HEK293 (cell line): ENCODE data around the gene FGD3.

Source experiments
- CTCF ChIA-PET: fragments of 350-600 bp; formaldehyde crosslinking; extraction: SDS; loops from one replicate; lab custom pipeline; 2021; ENCODE audit warnings: antibody characterized with exemption; lab: Yijun Ruan, JAX
- POLR2A ChIA-PET: fragments of 300-600 bp; formaldehyde crosslinking; extraction: SDS; loops from one replicate; lab custom pipeline; 2020; ENCODE audit warnings: antibody characterized with exemption, inconsistent platforms; lab: Yijun Ruan, JAX
- H3K27ac ChIP-seq: fragments of 200-500 bp; sonication (Bioruptor generic); 2 replicates; pipeline ENCODE4 v1.5.1; 2014; ENCODE audit warnings: low read depth, low read length, control low read depth, inconsistent platforms; ENCODE audit errors: extremely low read depth
- H3K36me3 ChIP-seq, 2 experiments: fragments of 200-500 bp in 1 of 2; sonication (Bioruptor generic) in 1 of 2; 1 replicate in 1 of 2; 2 replicates in 1 of 2; pipeline ENCODE4 v1.5.1; 2014 to 2017; ENCODE audit warnings: inconsistent platforms in 2 of 2, low read length in 2 of 2; ENCODE audit not compliant: control insufficient read depth in 2 of 2, insufficient read depth in 1 of 2
- H3K4me1 ChIP-seq: fragments of 200-500 bp; sonication (Bioruptor generic); 2 replicates; pipeline ENCODE4 v1.5.1; 2014; ENCODE audit warnings: mild to moderate bottlenecking, low read length, inconsistent platforms; ENCODE audit not compliant: control insufficient read depth, insufficient read depth
- H3K4me3 ChIP-seq: 2 replicates; pipeline ENCODE4 v1.5.1; 2011; ENCODE audit warnings: low read depth, mild to moderate bottlenecking, control low read depth, low read length, moderate library complexity
- H3K9me3 ChIP-seq: fragments of 200-500 bp; sonication (Bioruptor generic); 2 replicates; pipeline ENCODE4 v1.5.1; 2014; ENCODE audit warnings: low read depth, low read length, inconsistent platforms; ENCODE audit not compliant: control insufficient read depth, insufficient read depth
- FEZF1 ChIP-seq: fragments of 450-650 bp; formaldehyde crosslinking; IDR thresholded peaks from 2 replicates; pipeline ENCODE4 v1.5.1; 2016; ENCODE audit warnings: missing biosample characterization, missing genetic modification characterization
- GFI1B ChIP-seq: fragments of 450-650 bp; formaldehyde crosslinking; IDR thresholded peaks from 2 replicates; pipeline ENCODE4 v1.5.1; 2016; ENCODE audit warnings: missing biosample characterization, missing genetic modification characterization
- KLF7 ChIP-seq: fragments of 450-650 bp; formaldehyde crosslinking; IDR thresholded peaks from 2 replicates; pipeline ENCODE4 v1.5.1; 2016; ENCODE audit warnings: missing biosample characterization, missing genetic modification characterization, borderline replicate concordance
- OSR2 ChIP-seq: fragments of 450-650 bp; formaldehyde crosslinking; IDR thresholded peaks from 2 replicates; pipeline ENCODE4 v1.5.1; 2016; ENCODE audit warnings: missing biosample characterization, missing genetic modification characterization
- SP3 ChIP-seq: fragments of 450-650 bp; formaldehyde crosslinking; IDR thresholded peaks from 2 replicates; pipeline ENCODE4 v1.5.1; 2016; ENCODE audit warnings: missing biosample characterization, missing genetic modification characterization
- YY1 ChIP-seq: fragments of 450-650 bp; formaldehyde crosslinking; IDR thresholded peaks from 2 replicates; pipeline ENCODE4 v1.5.1; 2018; ENCODE audit warnings: missing biosample characterization, missing genetic modification characterization
- ZBTB21 ChIP-seq: fragments of 450-650 bp; formaldehyde crosslinking; IDR thresholded peaks from 2 replicates; pipeline ENCODE4 v1.5.1; 2017; ENCODE audit warnings: missing biosample characterization, missing genetic modification characterization
- ZNF10 ChIP-seq: fragments of 450-650 bp; formaldehyde crosslinking; IDR thresholded peaks from 2 replicates; pipeline ENCODE4 v1.5.1; 2017; ENCODE audit warnings: missing biosample characterization, missing genetic modification characterization
- ZNF184 ChIP-seq: fragments of 450-650 bp; IDR thresholded peaks from 2 replicates; pipeline ENCODE4 v1.5.1; 2018; ENCODE audit warnings: missing biosample characterization, mild to moderate bottlenecking, missing genetic modification characterization
- ZNF2 ChIP-seq: fragments of 450-650 bp; formaldehyde crosslinking; IDR thresholded peaks from 2 replicates; pipeline ENCODE4 v1.5.1; 2016; ENCODE audit warnings: missing biosample characterization, missing genetic modification characterization
- ZNF248 ChIP-seq: fragments of 450-650 bp; formaldehyde crosslinking; IDR thresholded peaks from 2 replicates; pipeline ENCODE4 v1.5.1; 2017; ENCODE audit warnings: missing biosample characterization, missing genetic modification characterization
- ZNF311 ChIP-seq: fragments of 450-650 bp; formaldehyde crosslinking; IDR thresholded peaks from 2 replicates; pipeline ENCODE4 v1.5.1; 2017; ENCODE audit warnings: missing biosample characterization, missing genetic modification characterization, borderline replicate concordance
- ZNF416 ChIP-seq: fragments of 450-650 bp; formaldehyde crosslinking; IDR thresholded peaks from 2 replicates; pipeline ENCODE4 v1.5.1; 2016; ENCODE audit warnings: missing biosample characterization, missing genetic modification characterization
- ZNF473 ChIP-seq: fragments of 450-650 bp; formaldehyde crosslinking; IDR thresholded peaks from 2 replicates; pipeline ENCODE4 v1.5.1; 2017; ENCODE audit warnings: missing biosample characterization, missing genetic modification characterization
- ZNF664 ChIP-seq: fragments of 450-650 bp; formaldehyde crosslinking; IDR thresholded peaks from 2 replicates; pipeline ENCODE4 v1.5.1; 2016; ENCODE audit warnings: missing biosample characterization, missing genetic modification characterization
- ZNF670 ChIP-seq: fragments of 450-650 bp; formaldehyde crosslinking; IDR thresholded peaks from 2 replicates; pipeline ENCODE4 v1.5.1; 2016; ENCODE audit warnings: missing biosample characterization, missing genetic modification characterization, low read depth
- ZNF701 ChIP-seq: fragments of 450-650 bp; formaldehyde crosslinking; IDR thresholded peaks from 2 replicates; pipeline ENCODE4 v1.5.1; 2016; ENCODE audit warnings: missing biosample characterization, missing genetic modification characterization
- TF ChIP-seq, protein P1 (sequence below): fragments of 450-650 bp; formaldehyde crosslinking; IDR thresholded peaks from 2 replicates; pipeline ENCODE4 v1.5.1; 2016; ENCODE audit warnings: missing biosample characterization, missing genetic modification characterization
- TF ChIP-seq, protein P2 (sequence below): fragments of 450-650 bp; formaldehyde crosslinking; IDR thresholded peaks from 2 replicates; pipeline ENCODE4 v1.5.1; 2016; ENCODE audit warnings: missing biosample characterization, missing genetic modification characterization
- TF ChIP-seq, protein P3 (sequence below): fragments of 450-650 bp; formaldehyde crosslinking; IDR thresholded peaks from 2 replicates; pipeline ENCODE4 v1.5.1; 2016; ENCODE audit warnings: missing biosample characterization, missing genetic modification characterization
- TF ChIP-seq, protein P4 (sequence below): fragments of 450-650 bp; formaldehyde crosslinking; IDR thresholded peaks from 2 replicates; pipeline ENCODE4 v1.5.1; 2016; ENCODE audit warnings: missing biosample characterization, missing genetic modification characterization
- TF ChIP-seq, protein P5 (sequence below): fragments of 450-650 bp; formaldehyde crosslinking; IDR thresholded peaks from 2 replicates; pipeline ENCODE4 v1.5.1; 2016; ENCODE audit warnings: missing biosample characterization, missing genetic modification characterization
- TF ChIP-seq, protein P6 (sequence below): fragments of 450-650 bp; formaldehyde crosslinking; IDR thresholded peaks from 2 replicates; pipeline ENCODE4 v1.5.1; 2016; ENCODE audit warnings: missing biosample characterization, missing genetic modification characterization

Gene FGD3

DNA sequence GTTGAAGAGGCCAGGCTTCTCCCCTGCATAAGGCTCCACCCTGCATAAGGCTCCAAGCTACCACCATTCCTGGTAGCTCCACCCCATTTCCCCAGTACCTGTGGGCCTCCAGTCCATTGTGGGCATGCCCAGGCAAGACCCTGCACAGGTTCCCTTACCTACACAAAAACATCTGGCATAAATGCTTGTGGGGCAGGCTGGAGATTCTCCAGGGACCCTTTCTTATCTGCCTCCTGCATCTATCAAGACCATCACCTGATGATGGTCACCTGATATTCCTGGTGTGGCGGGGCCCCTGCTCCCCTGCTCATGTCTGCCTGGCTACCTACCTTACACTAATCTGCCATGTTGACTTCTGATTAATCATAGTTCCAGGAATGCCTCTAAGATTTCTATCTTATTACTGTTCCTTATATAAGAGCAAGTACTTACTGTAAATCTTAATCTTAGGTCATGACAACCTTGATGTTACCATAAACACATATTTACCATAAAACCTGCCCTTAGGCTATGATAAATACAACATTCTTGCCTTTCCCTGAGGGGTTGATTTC lies 41.0 kb downstream of the FGD3 start:
- Histone ChIP-seq H3K27ac (no peak overlapping the region), H3K4me1 (no peaks in the 10 kb centered on the region), H3K36me3 (no peaks in the 10 kb centered on the region), H3K9me3 (no peaks in the 10 kb centered on the region), H3K4me3 (no peak overlapping the region)
- POLR2A ChIA-PET, result no interaction called here
- TF ChIP-seq, protein P1, sequence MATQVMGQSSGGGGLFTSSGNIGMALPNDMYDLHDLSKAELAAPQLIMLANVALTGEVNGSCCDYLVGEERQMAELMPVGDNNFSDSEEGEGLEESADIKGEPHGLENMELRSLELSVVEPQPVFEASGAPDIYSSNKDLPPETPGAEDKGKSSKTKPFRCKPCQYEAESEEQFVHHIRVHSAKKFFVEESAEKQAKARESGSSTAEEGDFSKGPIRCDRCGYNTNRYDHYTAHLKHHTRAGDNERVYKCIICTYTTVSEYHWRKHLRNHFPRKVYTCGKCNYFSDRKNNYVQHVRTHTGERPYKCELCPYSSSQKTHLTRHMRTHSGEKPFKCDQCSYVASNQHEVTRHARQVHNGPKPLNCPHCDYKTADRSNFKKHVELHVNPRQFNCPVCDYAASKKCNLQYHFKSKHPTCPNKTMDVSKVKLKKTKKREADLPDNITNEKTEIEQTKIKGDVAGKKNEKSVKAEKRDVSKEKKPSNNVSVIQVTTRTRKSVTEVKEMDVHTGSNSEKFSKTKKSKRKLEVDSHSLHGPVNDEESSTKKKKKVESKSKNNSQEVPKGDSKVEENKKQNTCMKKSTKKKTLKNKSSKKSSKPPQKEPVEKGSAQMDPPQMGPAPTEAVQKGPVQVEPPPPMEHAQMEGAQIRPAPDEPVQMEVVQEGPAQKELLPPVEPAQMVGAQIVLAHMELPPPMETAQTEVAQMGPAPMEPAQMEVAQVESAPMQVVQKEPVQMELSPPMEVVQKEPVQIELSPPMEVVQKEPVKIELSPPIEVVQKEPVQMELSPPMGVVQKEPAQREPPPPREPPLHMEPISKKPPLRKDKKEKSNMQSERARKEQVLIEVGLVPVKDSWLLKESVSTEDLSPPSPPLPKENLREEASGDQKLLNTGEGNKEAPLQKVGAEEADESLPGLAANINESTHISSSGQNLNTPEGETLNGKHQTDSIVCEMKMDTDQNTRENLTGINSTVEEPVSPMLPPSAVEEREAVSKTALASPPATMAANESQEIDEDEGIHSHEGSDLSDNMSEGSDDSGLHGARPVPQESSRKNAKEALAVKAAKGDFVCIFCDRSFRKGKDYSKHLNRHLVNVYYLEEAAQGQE (tag by site-specific recombination), result no peak
- TF ChIP-seq OSR2 (tag by site-specific recombination) (no peak), ZNF10 (tag by site-specific recombination) (0 out of 2 replicates have a peak, but pooled peaks have one; percentile 51)
- CTCF ChIA-PET, result interaction anchor here (1.3 to 3.2 kb wide), 2 partner anchors 15 to 18 kb away, joined by 4 to 14 read pairs; no protein-coding TSS in a partner anchor

DNA sequence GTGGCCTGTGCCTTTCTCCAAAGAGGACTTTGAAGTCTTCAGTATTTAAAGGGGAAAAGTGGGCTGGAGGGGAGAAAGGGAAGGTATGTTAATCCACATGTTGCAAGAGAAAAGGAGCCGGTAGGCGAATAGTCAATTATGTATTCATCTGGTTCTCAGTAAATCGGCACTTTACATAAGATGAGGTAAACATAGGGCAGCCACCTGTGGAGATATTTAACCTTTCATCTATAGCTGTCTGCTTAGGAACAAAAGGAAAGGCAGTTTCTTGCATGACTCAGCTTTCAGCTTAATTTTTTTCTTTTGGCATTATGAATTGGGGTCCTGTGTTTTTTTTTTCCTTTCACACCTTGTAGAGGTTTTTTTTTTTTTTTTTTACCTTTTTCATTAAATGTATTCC lies 42.2 kb downstream of the FGD3 start:
- TF ChIP-seq, protein P2, sequence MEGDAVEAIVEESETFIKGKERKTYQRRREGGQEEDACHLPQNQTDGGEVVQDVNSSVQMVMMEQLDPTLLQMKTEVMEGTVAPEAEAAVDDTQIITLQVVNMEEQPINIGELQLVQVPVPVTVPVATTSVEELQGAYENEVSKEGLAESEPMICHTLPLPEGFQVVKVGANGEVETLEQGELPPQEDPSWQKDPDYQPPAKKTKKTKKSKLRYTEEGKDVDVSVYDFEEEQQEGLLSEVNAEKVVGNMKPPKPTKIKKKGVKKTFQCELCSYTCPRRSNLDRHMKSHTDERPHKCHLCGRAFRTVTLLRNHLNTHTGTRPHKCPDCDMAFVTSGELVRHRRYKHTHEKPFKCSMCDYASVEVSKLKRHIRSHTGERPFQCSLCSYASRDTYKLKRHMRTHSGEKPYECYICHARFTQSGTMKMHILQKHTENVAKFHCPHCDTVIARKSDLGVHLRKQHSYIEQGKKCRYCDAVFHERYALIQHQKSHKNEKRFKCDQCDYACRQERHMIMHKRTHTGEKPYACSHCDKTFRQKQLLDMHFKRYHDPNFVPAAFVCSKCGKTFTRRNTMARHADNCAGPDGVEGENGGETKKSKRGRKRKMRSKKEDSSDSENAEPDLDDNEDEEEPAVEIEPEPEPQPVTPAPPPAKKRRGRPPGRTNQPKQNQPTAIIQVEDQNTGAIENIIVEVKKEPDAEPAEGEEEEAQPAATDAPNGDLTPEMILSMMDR (tag by site-specific recombination), result no peak
- TF ChIP-seq FEZF1 (no peak), ZNF701 (tag by site-specific recombination) (no peak), ZNF664 (tag by site-specific recombination) (no peak), ZBTB21 (tag by site-specific recombination) (no peak), ZNF2 (tag by site-specific recombination) (no peak), ZNF416 (tag by site-specific recombination) (no peak), SP3 (tag by site-specific recombination) (no peak), ZNF184 (no peak), GFI1B (tag by site-specific recombination) (no peak), KLF7 (tag by site-specific recombination) (no peak), YY1 (tag by site-specific recombination) (no peak), ZNF311 (tag by site-specific recombination) (no peak), ZNF248 (no peak), ZNF473 (tag by site-specific recombination) (no peak), ZNF670 (tag by site-specific recombination) (no peak)
- TF ChIP-seq, protein P3, sequence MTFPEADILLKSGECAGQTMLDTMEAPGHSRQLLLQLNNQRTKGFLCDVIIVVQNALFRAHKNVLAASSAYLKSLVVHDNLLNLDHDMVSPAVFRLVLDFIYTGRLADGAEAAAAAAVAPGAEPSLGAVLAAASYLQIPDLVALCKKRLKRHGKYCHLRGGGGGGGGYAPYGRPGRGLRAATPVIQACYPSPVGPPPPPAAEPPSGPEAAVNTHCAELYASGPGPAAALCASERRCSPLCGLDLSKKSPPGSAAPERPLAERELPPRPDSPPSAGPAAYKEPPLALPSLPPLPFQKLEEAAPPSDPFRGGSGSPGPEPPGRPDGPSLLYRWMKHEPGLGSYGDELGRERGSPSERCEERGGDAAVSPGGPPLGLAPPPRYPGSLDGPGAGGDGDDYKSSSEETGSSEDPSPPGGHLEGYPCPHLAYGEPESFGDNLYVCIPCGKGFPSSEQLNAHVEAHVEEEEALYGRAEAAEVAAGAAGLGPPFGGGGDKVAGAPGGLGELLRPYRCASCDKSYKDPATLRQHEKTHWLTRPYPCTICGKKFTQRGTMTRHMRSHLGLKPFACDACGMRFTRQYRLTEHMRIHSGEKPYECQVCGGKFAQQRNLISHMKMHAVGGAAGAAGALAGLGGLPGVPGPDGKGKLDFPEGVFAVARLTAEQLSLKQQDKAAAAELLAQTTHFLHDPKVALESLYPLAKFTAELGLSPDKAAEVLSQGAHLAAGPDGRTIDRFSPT (tag by site-specific recombination), result no peak
- TF ChIP-seq, protein P4, sequence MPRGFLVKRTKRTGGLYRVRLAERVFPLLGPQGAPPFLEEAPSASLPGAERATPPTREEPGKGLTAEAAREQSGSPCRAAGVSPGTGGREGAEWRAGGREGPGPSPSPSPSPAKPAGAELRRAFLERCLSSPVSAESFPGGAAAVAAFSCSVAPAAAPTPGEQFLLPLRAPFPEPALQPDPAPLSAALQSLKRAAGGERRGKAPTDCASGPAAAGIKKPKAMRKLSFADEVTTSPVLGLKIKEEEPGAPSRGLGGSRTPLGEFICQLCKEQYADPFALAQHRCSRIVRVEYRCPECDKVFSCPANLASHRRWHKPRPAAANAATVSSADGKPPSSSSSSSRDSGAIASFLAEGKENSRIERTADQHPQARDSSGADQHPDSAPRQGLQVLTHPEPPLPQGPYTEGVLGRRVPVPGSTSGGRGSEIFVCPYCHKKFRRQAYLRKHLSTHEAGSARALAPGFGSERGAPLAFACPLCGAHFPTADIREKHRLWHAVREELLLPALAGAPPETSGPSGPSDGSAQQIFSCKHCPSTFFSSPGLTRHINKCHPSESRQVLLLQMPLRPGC (tag by site-specific recombination), result no peak
- TF ChIP-seq, protein P5, sequence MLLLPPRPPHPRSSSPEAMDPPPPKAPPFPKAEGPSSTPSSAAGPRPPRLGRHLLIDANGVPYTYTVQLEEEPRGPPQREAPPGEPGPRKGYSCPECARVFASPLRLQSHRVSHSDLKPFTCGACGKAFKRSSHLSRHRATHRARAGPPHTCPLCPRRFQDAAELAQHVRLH (tag by site-specific recombination), result no peak
- TF ChIP-seq, protein P6, sequence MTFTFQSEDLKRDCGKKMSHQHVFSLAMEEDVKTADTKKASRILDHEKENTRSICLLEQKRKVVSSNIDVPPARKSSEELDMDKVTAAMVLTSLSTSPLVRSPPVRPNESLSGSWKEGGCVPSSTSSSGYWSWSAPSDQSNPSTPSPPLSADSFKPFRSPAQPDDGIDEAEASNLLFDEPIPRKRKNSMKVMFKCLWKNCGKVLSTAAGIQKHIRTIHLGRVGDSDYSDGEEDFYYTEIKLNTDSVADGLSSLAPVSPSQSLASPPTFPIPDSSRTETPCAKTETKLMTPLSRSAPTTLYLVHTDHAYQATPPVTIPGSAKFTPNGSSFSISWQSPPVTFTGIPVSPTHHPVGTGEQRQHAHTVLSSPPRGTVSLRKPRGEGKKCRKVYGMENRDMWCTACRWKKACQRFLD (tag by site-specific recombination), result no peak
- H3K9me3 ChIP-seq, result no peaks in the 10 kb centered on the region
- POLR2A ChIA-PET, result no interaction called here
- H3K4me1 ChIP-seq, result no peaks in the 10 kb centered on the region
- CTCF ChIA-PET, result interaction anchor here (0.8 to 0.9 kb wide), 2 partner anchors 14 to 119 kb away, joined by 4 to 7 read pairs; no protein-coding TSS in a partner anchor
- H3K36me3 ChIP-seq, result no peaks in the 10 kb centered on the region
- no peak overlapping the region for H3K27ac ChIP-seq
- no peak overlapping the region for H3K4me3 ChIP-seq
